Stomach (tissue), 4 donors: Measurements from ENCODE around the gene FAM81A.

Experiments
- EP300 ChIP-seq: sonication (generic); formaldehyde crosslinking; IDR thresholded peaks from one replicate; pipeline ENCODE4 v1.6.1; 2017; ENCODE audit warnings: antibody characterized with exemption
- POLR2A ChIP-seq, 4 donors: fragments of 450-650 bp; IDR thresholded peaks; one replicate each; pipeline ENCODE4 v1.6.1; 2016; ENCODE audit warnings: antibody characterized with exemption in 4 of 4, control low read depth in 2 of 4, mild to moderate bottlenecking in 1 of 4, moderate library complexity in 1 of 4
- TF ChIP-seq, protein P1 (sequence below), 7 experiments: fragments of 450-650 bp in 4 of 7; fragments of 200-600 bp in 3 of 7; sonication (generic) in 3 of 7; IDR thresholded peaks; one replicate each; pipeline ENCODE4 v1.5.1; 2016 to 2019; ENCODE audit warnings: antibody characterized with exemption in 7 of 7, control low read depth in 2 of 7, mild to moderate bottlenecking in 1 of 7

DNA sequence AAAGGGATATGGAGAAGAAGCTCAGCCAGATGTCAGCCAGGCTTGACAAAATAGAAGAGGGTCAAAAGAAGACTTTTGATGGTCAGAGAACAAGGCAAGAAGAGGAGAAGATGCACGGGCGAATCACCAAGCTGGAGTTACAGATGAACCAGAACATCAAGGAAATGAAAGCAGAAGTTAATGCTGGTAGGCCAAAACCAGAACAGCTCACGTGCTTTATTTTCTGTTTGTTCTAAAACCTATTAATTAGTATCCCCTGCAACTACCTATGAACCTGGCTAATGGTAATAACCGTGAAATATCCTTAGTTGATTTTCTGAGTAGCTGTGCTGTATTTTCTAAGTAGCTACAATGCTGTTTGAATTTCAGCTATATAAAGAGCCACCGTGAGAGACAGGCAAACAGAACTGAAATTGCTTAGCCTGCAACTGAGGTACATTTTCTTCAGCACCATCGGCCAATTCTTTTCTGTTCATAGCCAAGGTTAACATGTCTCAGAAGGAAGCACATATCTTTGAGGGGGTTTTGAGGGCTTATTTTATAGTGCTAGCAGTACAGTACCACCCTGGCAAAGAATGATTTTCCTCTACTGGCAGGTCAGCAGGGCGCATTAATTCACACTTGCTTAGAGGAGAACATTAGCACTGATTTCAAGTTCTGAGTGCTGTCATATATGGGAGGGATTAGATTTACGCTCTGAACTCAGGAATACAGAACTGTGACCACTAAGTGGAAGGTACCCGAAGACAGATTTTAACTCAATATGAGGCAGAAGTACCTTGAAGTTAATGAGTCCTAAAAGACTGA lies 78.9 kb downstream of the FAM81A start:
- TF ChIP-seq, protein P1, sequence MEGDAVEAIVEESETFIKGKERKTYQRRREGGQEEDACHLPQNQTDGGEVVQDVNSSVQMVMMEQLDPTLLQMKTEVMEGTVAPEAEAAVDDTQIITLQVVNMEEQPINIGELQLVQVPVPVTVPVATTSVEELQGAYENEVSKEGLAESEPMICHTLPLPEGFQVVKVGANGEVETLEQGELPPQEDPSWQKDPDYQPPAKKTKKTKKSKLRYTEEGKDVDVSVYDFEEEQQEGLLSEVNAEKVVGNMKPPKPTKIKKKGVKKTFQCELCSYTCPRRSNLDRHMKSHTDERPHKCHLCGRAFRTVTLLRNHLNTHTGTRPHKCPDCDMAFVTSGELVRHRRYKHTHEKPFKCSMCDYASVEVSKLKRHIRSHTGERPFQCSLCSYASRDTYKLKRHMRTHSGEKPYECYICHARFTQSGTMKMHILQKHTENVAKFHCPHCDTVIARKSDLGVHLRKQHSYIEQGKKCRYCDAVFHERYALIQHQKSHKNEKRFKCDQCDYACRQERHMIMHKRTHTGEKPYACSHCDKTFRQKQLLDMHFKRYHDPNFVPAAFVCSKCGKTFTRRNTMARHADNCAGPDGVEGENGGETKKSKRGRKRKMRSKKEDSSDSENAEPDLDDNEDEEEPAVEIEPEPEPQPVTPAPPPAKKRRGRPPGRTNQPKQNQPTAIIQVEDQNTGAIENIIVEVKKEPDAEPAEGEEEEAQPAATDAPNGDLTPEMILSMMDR (IDR thresholded peaks at IDR 0.05): no peak
- TF ChIP-seq POLR2A (IDR thresholded peaks at IDR 0.05) (no peak), EP300 (no peak)
